MM.1S (cell line): ENCODE measurements around the gene PRKCA.

Experiments
- DNase-seq: peaks from one replicate; pipeline ENCODE4 v3.0.0-alpha.2; 2015
- H2AFZ ChIP-seq: fragments of 300-600 bp; sonication (generic); 2 replicates; pipeline ENCODE4 v1.6.0; 2016; ENCODE audit warnings: antibody characterized with exemption, low read length
- H3F3A ChIP-seq: fragments of 300-600 bp; sonication (generic); 2 replicates; pipeline ENCODE4 v1.6.1; 2016; ENCODE audit warnings: mild to moderate bottlenecking, antibody characterized with exemption, low read length, moderate library complexity, mixed read lengths; ENCODE audit not compliant: insufficient read depth
- H3K27ac ChIP-seq: fragments of 300-600 bp; sonication (generic); 2 replicates; pipeline ENCODE4 v1.5.1; 2016; ENCODE audit warnings: mild to moderate bottlenecking, low read length
- H3K27me3 ChIP-seq: fragments of 300-600 bp; sonication (generic); replicated peaks from 2 replicates; pipeline ENCODE4 v1.6.0; 2016; ENCODE audit warnings: low read length; ENCODE audit not compliant: insufficient read depth
- H3K36me3 ChIP-seq: fragments of 300-600 bp; sonication (generic); replicated peaks from 2 replicates; pipeline ENCODE4 v1.6.1; 2016; ENCODE audit warnings: mild to moderate bottlenecking, low read length, mixed read lengths; ENCODE audit not compliant: insufficient read depth
- H3K4me1 ChIP-seq: fragments of 300-600 bp; sonication (generic); 2 replicates; pipeline ENCODE4 v1.6.1; 2016; ENCODE audit warnings: low read length, mixed read lengths
- H3K4me2 ChIP-seq: fragments of 300-600 bp; sonication (generic); 2 replicates; pipeline ENCODE4 v1.6.0; 2016; ENCODE audit warnings: low read depth, low read length
- H3K4me3 ChIP-seq: fragments of 300-600 bp; sonication (generic); 2 replicates; pipeline ENCODE4 v1.5.1; 2016; ENCODE audit warnings: low read length, mixed read lengths
- H3K79me2 ChIP-seq: fragments of 300-600 bp; sonication (generic); 2 replicates; pipeline ENCODE4 v1.6.1; 2016; ENCODE audit warnings: mixed run types, low read length, mixed read lengths
- H3K9ac ChIP-seq: fragments of 300-600 bp; sonication (generic); 2 replicates; pipeline ENCODE4 v1.6.1; 2016; ENCODE audit warnings: low read length, mixed read lengths
- H3K9me2 ChIP-seq: fragments of 300-600 bp; sonication (generic); replicated peaks from 2 replicates; pipeline ENCODE4 v1.6.1; 2016; ENCODE audit warnings: mild to moderate bottlenecking, low read length, mixed read lengths; ENCODE audit not compliant: insufficient read depth
- H3K9me3 ChIP-seq: fragments of 300-600 bp; sonication (generic); replicated peaks from 2 replicates; pipeline ENCODE4 v1.6.1; 2016; ENCODE audit warnings: mild to moderate bottlenecking, low read length, mixed read lengths; ENCODE audit not compliant: insufficient read depth
- H4K20me1 ChIP-seq: fragments of 300-600 bp; sonication (generic); 2 replicates; pipeline ENCODE4 v1.6.1; 2016; ENCODE audit warnings: mild to moderate bottlenecking, low read length, moderate library complexity, mixed read lengths; ENCODE audit not compliant: insufficient read depth
- EZH2 ChIP-seq: fragments of 300-600 bp; sonication (generic); optimal IDR thresholded peaks from 2 replicates; pipeline ENCODE3; 2017; ENCODE audit warnings: low read depth, mild to moderate bottlenecking, antibody characterized with exemption, low read length, mixed read lengths
- EZH2phosphoT487 ChIP-seq: fragments of 300-600 bp; sonication (generic); IDR thresholded peaks from 2 replicates; pipeline ENCODE4 v1.6.1; 2018; ENCODE audit warnings: antibody characterized with exemption, low read length
- TF ChIP-seq, protein P1 (sequence below): fragments of 300-600 bp; sonication (generic); IDR thresholded peaks from 2 replicates; pipeline ENCODE4 v1.5.1; 2016; ENCODE audit warnings: antibody characterized with exemption, low read length, mixed read lengths

The PRKCA gene

DNA sequence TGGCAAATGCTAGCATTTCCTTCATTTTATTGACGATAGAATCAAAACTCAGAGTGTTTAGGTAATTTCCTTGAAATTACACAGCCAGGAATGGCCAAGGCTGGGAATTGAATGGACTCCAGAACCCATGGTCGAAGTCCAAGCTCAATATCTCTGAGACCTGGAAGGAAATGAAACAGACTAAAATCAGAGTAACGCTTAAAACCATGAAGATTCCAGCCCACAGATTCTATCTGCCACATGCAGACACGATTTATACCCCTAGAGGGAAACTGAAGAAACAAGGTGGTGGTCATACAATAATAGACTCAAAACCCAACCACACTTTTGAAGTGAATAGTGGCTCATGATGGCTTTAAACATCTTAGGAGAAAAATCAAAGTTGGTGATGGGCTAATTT is 95.6 kb downstream of the PRKCA start:
- Histone ChIP-seq H3K36me3 (no peaks in the 10 kb centered on the region), H3K27me3 (no peaks in the 10 kb centered on the region), H3K27ac (no peak overlapping the region), H3K9ac (no peak overlapping the region), H3K4me3 (no peak overlapping the region), H3K4me1 (peaks cover 39% of the 10 kb centered on the region), H3K9me3 (no peaks in the 10 kb centered on the region), H4K20me1 (no peaks in the 10 kb centered on the region), H3K9me2 (no peaks in the 10 kb centered on the region), H3K4me2 (no peak overlapping the region), H3K79me2 (peaks cover 39% of the 10 kb centered on the region), H3F3A (peaks cover 23% of the 10 kb centered on the region), H2AFZ (no peak overlapping the region)
- DNase-seq, result no peak
- TF ChIP-seq EZH2phosphoT487, result no peak
- TF ChIP-seq, protein P1, sequence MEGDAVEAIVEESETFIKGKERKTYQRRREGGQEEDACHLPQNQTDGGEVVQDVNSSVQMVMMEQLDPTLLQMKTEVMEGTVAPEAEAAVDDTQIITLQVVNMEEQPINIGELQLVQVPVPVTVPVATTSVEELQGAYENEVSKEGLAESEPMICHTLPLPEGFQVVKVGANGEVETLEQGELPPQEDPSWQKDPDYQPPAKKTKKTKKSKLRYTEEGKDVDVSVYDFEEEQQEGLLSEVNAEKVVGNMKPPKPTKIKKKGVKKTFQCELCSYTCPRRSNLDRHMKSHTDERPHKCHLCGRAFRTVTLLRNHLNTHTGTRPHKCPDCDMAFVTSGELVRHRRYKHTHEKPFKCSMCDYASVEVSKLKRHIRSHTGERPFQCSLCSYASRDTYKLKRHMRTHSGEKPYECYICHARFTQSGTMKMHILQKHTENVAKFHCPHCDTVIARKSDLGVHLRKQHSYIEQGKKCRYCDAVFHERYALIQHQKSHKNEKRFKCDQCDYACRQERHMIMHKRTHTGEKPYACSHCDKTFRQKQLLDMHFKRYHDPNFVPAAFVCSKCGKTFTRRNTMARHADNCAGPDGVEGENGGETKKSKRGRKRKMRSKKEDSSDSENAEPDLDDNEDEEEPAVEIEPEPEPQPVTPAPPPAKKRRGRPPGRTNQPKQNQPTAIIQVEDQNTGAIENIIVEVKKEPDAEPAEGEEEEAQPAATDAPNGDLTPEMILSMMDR, result no peak
- no peak for TF ChIP-seq EZH2

GRCh38 chr17:66398617-66399016 is 96.2 kb downstream of the PRKCA start:
- no peaks in the 10 kb centered on the region for H3K36me3 ChIP-seq
- H3K79me2 ChIP-seq, result peaks cover 45% of the 10 kb centered on the region
- H3K27ac ChIP-seq, result peak overlapping the region; percentile 93; the same call in 1 of the 2 replicates
- H3F3A ChIP-seq, result peaks cover 23% of the 10 kb centered on the region
- H3K27me3 ChIP-seq, result no peaks in the 10 kb centered on the region
- no peaks in the 10 kb centered on the region for H3K9me2 ChIP-seq
- H3K9ac ChIP-seq, result no peak overlapping the region
- peak overlapping the region; percentile 58; the same call in 1 of the 2 replicates for H3K4me2 ChIP-seq
- H3K4me1 ChIP-seq, result peaks cover 44% of the 10 kb centered on the region
- no peaks in the 10 kb centered on the region for H3K9me3 ChIP-seq
- no peak overlapping the region for H2AFZ ChIP-seq
- no peak overlapping the region for H3K4me3 ChIP-seq
- no peak for DNase-seq
- TF ChIP-seq, protein P1, result no peak
- TF ChIP-seq EZH2phosphoT487, result no peak
- TF ChIP-seq EZH2, result no peak
- no peaks in the 10 kb centered on the region for H4K20me1 ChIP-seq

- H3K4me2 ChIP-seq, result peak overlapping the region; percentile 58; the same call in 1 of the 2 replicates
- H3K36me3 ChIP-seq, result no peaks in the 10 kb centered on the region
- H3K27ac ChIP-seq, result peak overlapping the region; percentile 93
- no peak for TF ChIP-seq EZH2phosphoT487
- TF ChIP-seq, protein P1, result no peak
- no peak for TF ChIP-seq EZH2
- H3K4me1 ChIP-seq, result peaks cover 44% of the 10 kb centered on the region
- peak; percentile 66 for DNase-seq
- no peaks in the 10 kb centered on the region for H3K27me3 ChIP-seq
- H3K9ac ChIP-seq, result peak overlapping the region; percentile 35
- no peaks in the 10 kb centered on the region for H3K9me3 ChIP-seq
- peak overlapping the region; percentile 54 for H3K4me3 ChIP-seq
- H4K20me1 ChIP-seq, result no peaks in the 10 kb centered on the region
- H3F3A ChIP-seq, result peaks cover 23% of the 10 kb centered on the region
- H2AFZ ChIP-seq, result no peak overlapping the region
- no peaks in the 10 kb centered on the region for H3K9me2 ChIP-seq
- peaks cover 52% of the 10 kb centered on the region for H3K79me2 ChIP-seq
Observed at GRCh38 chr17:66399441-66399840, 97.0 kb downstream of the PRKCA start.
